CD4-positive, alpha-beta memory T cell (primary cell): Measurements from ENCODE around the gene LRIT1. TPM values are rescaled to one million over a fixed set of nuclear protein-coding genes. Genes with fewer than 3 reads are reported as not detected.

Experiments used
- CTCF ChIA-PET: fragments of 350-600 bp; sonication (Branson Sonifier 250); formaldehyde crosslinking; loops from one replicate; lab custom pipeline; 2021; ENCODE audit warnings: inconsistent platforms; ENCODE audit not compliant: partially characterized antibody; lab: Charles Lee
- POLR2A ChIA-PET: fragments of 350-600 bp; sonication (Branson Sonifier 250); formaldehyde crosslinking; loops from one replicate; lab custom pipeline; 2021; ENCODE audit not compliant: partially characterized antibody; lab: Charles Lee
- DNase-seq, 5 donors: peaks; one replicate each; pipeline versions ENCODE4 v3.0.0 to v3.0.0-alpha.2; 2020 to 2022; ENCODE audit warnings: mixed read lengths in 1 of 5
- H3K27ac ChIP-seq: one replicate; pipeline ENCODE4 v1.7.0; 2013; ENCODE audit warnings: low read depth, low read length
- H3K27me3 ChIP-seq: 2 replicates; pipeline ENCODE4 v1.7.0; 2013; ENCODE audit warnings: mild to moderate bottlenecking, low read length, moderate library complexity; ENCODE audit not compliant: insufficient read depth
- H3K36me3 ChIP-seq: 2 replicates; pipeline ENCODE4 v1.7.0; 2013; ENCODE audit warnings: mild to moderate bottlenecking, low read length, moderate library complexity; ENCODE audit not compliant: insufficient read depth
- H3K4me1 ChIP-seq: 2 replicates; pipeline ENCODE4 v1.7.0; 2013; ENCODE audit warnings: mild to moderate bottlenecking, low read length, moderate library complexity; ENCODE audit not compliant: insufficient read depth
- H3K4me3 ChIP-seq, 2 donors: one replicate each; pipeline ENCODE4 v1.7.0; 2013; ENCODE audit warnings: low read length in 2 of 2, mild to moderate bottlenecking in 1 of 2
- H3K9me3 ChIP-seq, 2 donors: one replicate each; pipeline ENCODE4 v1.7.0; 2013; ENCODE audit warnings: low read length in 2 of 2, control low read depth in 1 of 2; ENCODE audit not compliant: control insufficient read depth in 1 of 2
- H3K27ac Mint-ChIP-seq, 7 donors: one replicate each; pipeline ENCODE4 v1.8.0; 2020 to 2021; ENCODE audit warnings: mixed read lengths in 7 of 7, mild to moderate bottlenecking in 6 of 7, inconsistent platforms in 3 of 7, moderate library complexity in 3 of 7
- H3K27me3 Mint-ChIP-seq, 2 donors: one replicate each; pipeline ENCODE4 v1.8.0; 2020 to 2021; ENCODE audit warnings: mixed read lengths in 2 of 2
- H3K36me3 Mint-ChIP-seq, 2 donors: one replicate each; pipeline ENCODE4 v1.8.0; 2020 to 2021; ENCODE audit warnings: mixed read lengths in 2 of 2, inconsistent platforms in 1 of 2, mild to moderate bottlenecking in 1 of 2
- H3K4me1 Mint-ChIP-seq, 4 donors: one replicate each; pipeline ENCODE4 v1.8.0; 2020 to 2021; ENCODE audit warnings: mixed read lengths in 4 of 4, mild to moderate bottlenecking in 1 of 4
- H3K4me3 Mint-ChIP-seq, 8 donors: one replicate each; pipeline ENCODE4 v1.8.0; 2020 to 2021; ENCODE audit warnings: mixed read lengths in 8 of 8, mild to moderate bottlenecking in 7 of 8, moderate library complexity in 6 of 8, inconsistent platforms in 3 of 8
- H3K9me3 Mint-ChIP-seq, 8 donors: one replicate each; pipeline ENCODE4 v1.8.0; 2020 to 2021; ENCODE audit warnings: mixed read lengths in 8 of 8, mild to moderate bottlenecking in 5 of 8, inconsistent platforms in 3 of 8, moderate library complexity in 1 of 8
- intact Hi-C: fragments of 100-400 bp; cut with micrococcal nuclease; formaldehyde crosslinking; loops from one replicate; pipeline ENCODE4 v1.15.1; 2023
- polyA plus RNA-seq, 2 donors: library from polyadenylated mRNA; unstranded; fragments of 300-500 nt; fragmentation: Illumina TruSeq; gene quantifications; one replicate each; pipeline ENCODE4 v1.2.3, GENCODE V29; 2021
- total RNA-seq, 2 experiments: library from RNA; stranded (reverse); gene quantifications; one replicate each; pipeline ENCODE4 v1.2.3, GENCODE V29; 2021

LRIT1 gene
- total and polyA plus RNA-seq, 4 experiments from 2014 or later = not detected

DNA sequence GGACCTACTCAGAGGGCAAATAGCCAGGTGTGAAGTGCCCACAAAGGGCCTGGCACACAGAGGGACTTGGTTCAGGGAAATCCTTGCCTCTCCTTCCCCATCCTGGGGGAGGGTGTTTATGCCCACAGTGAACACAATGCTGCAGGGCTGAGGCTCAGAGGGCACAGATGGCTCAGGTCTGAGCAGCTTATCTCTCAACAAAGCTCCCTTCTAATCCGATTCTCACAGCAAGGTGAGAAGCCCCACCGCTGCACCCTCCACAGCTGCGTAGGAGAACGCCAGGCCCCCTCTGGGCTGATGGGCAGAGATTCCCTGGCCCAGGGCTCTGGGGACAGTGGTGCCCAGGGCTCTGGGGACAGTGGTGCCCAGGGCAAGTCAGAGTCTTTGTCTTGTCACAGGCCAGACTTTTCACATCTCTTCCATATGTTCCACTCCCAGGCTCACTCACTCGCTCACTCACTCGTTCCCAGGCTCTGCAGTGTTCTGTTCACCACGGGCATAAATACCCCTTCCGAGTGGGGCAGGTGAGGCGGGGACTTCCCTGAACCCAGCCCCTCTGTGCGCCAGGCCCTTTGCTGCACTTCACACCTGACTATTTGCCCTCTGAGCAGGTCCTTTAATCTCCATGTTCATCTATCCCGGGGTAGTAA lies 55.7 kb downstream of the LRIT1 start:
- no peak for DNase-seq
- ChIA-PET POLR2A (no interaction called here), CTCF (no interaction called here)
- H3K27ac Mint-ChIP-seq = no peak overlapping the region
- Histone ChIP-seq H3K27me3 (no peaks in the 10 kb centered on the region), H3K9me3 (no peaks in the 10 kb centered on the region), H3K36me3 (no peaks in the 10 kb centered on the region), H3K4me3 (no peak overlapping the region), H3K27ac (no peak overlapping the region), H3K4me1 (peaks cover 3% of the 10 kb centered on the region)
- H3K36me3 Mint-ChIP-seq = no peaks in the 10 kb centered on the region
- intact Hi-C loops = no loop called here
- no peaks in the 10 kb centered on the region for H3K9me3 Mint-ChIP-seq
- H3K27me3 Mint-ChIP-seq = no peaks in the 10 kb centered on the region
- H3K4me3 Mint-ChIP-seq = no peak overlapping the region
- H3K4me1 Mint-ChIP-seq = peaks cover 0 to 5% (median 3%) of the 10 kb centered on the region in 4 donors

DNA sequence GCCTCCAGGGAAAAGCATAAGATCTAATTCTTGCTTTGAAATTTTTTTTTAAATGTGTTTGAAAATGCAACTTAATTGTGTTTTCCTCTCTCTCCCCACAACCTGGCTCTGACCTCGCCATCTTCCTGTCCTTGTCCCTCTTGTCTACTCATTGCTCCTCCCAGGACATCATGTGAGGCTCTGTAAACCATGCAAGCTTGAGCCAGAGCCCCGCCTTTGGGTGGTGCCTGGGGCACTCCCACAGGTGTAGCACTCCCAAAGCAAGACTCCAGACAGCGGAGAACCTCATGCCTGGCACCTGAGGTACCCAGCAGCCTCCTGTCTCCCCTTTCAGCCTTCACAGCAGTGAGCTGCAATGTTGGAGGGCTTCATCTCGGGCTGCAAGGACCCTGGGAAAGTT lies 56.8 kb downstream of the LRIT1 start:
- no peaks in the 10 kb centered on the region for H3K9me3 Mint-ChIP-seq
- no peak overlapping the region for H3K4me3 Mint-ChIP-seq
- CTCF ChIA-PET = no interaction called here
- Histone ChIP-seq H3K9me3 (no peaks in the 10 kb centered on the region), H3K27me3 (no peaks in the 10 kb centered on the region), H3K27ac (no peak overlapping the region), H3K4me1 (no peaks in the 10 kb centered on the region), H3K36me3 (no peaks in the 10 kb centered on the region), H3K4me3 (no peak overlapping the region)
- H3K27me3 Mint-ChIP-seq = no peaks in the 10 kb centered on the region
- H3K36me3 Mint-ChIP-seq = no peaks in the 10 kb centered on the region
- H3K27ac Mint-ChIP-seq = no peak overlapping the region
- no peak for DNase-seq
- POLR2A ChIA-PET = no interaction called here
- H3K4me1 Mint-ChIP-seq = peaks cover 0 to 3% (median under 1%) of the 10 kb centered on the region in 4 donors
- intact Hi-C loops = no loop called here

GRCh38 chr10:84181631-84182030 lies 59.7 kb downstream of the LRIT1 start:
- Mint-ChIP-seq H3K27me3 (no peaks in the 10 kb centered on the region), H3K27ac (no peak overlapping the region), H3K4me3 (no peak overlapping the region), H3K9me3 (no peaks in the 10 kb centered on the region), H3K36me3 (no peaks in the 10 kb centered on the region), H3K4me1 (peaks cover 4 to 9% (median 5%) of the 10 kb centered on the region in 4 donors)
- no peak overlapping the region for H3K4me3 ChIP-seq
- no peaks in the 10 kb centered on the region for H3K36me3 ChIP-seq
- peaks cover 26% of the 10 kb centered on the region for H3K4me1 ChIP-seq
- no peaks in the 10 kb centered on the region for H3K9me3 ChIP-seq
- no peak for DNase-seq
- H3K27me3 ChIP-seq = no peaks in the 10 kb centered on the region
- ChIA-PET CTCF (interaction anchor here (1.2 kb wide), 1 partner anchor 83 kb away, joined by 3 read pairs; no protein-coding TSS in a partner anchor), POLR2A (no interaction called here)
- no peak overlapping the region for H3K27ac ChIP-seq
- intact Hi-C loops = no loop called here

Other genes with a start within 250 kb of the LRIT1 start
- gene GHITM, start 102.0 kb downstream of the LRIT1 start, total RNA-seq = 10 to 100 TPM; 83.4 to 88.6 TPM
- 100 to 1,000 TPM; 258 to 525 TPM for gene GHITM, start 102.0 kb downstream of the LRIT1 start, polyA plus RNA-seq
- gene GPR15LG, start 67.7 kb downstream of the LRIT1 start, total RNA-seq = not detected
- not detected for gene GPR15LG, start 67.7 kb downstream of the LRIT1 start, polyA plus RNA-seq
- under 1 TPM; 0.12 to 0.17 TPM for gene CDHR1, start 47.0 kb downstream of the LRIT1 start, total RNA-seq
- gene CDHR1, start 47.0 kb downstream of the LRIT1 start, polyA plus RNA-seq = not detected
- not detected for gene LRIT2, start 16.0 kb downstream of the LRIT1 start, total RNA-seq
- gene LRIT2, start 16.0 kb downstream of the LRIT1 start, polyA plus RNA-seq = not detected
- not detected for gene RGR, start 3.5 kb upstream of the LRIT1 start, total RNA-seq
- not detected for gene RGR, start 3.5 kb upstream of the LRIT1 start, polyA plus RNA-seq
- gene CCSER2, start 87.0 kb upstream of the LRIT1 start, total RNA-seq = 100 to 1,000 TPM; 144 to 151 TPM
- 10 to 100 TPM; 89.8 to 93.3 TPM for gene CCSER2, start 87.0 kb upstream of the LRIT1 start, polyA plus RNA-seq